Measurements from ENCODE around the gene TEX12. TPM values are rescaled to one million over a fixed set of nuclear protein-coding genes. Genes with fewer than 3 reads are reported as not detected.

The TEX12 gene, protein sequence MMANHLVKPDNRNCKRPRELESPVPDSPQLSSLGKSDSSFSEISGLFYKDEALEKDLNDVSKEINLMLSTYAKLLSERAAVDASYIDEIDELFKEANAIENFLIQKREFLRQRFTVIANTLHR
- total RNA-seq, result not detected
- 0.50 TPM for polyA plus RNA-seq (2013, experiment 1 of 2)
- not detected for polyA plus RNA-seq (2013, experiment 2 of 2)
- long read RNA-seq, experiment 1, result 0 reads
- long read RNA-seq, experiment 2, result 0 reads
- long read RNA-seq, experiment 3, result 0 reads
- long read RNA-seq, experiment 4, result 0 reads

DNA sequence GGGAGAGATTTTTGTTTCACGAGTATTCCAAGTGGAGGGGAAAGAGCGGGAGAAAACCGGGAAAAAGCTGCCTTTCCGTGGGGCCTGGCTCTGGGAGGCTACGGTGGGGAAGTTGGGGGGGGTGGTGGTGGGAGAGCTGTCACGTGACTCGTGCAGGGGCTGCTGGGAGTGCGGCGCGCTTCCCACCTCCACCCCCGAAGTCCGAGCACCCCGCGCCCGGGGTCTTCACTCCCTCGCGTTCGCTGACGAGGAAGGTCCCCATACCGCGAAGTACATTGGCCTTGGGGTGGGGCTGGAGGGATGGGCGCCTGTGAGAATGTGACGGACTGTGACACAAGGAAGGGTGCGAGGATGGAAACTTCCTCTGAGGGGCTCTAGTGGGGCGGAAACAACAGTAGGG, at the start of gene TEX12:
Gene TEX12 (plus strand): TSS at position 228 of the 400 bp plus-strand sequence. CDS start 1,897 bp downstream, outside the sequence.
- Histone ChIP-seq H3K4me1 (ENCODE audit: control insufficient read depth, insufficient read depth, low read length) (no peaks in the 10 kb centered on the region), H3K27ac (ENCODE audit: low read depth, low read length) (no peak within 1 kb of the TSS), H3K36me3 (ENCODE audit: control insufficient read depth, insufficient read depth, low read length) (no peaks in the 10 kb centered on the region), H3K4me3 (ENCODE audit: low read length) (no peak within 1 kb of the TSS), H3K9ac (ENCODE audit: extremely low read depth, low read length, poor library complexity, severe bottlenecking) (no peak within 1 kb of the TSS), H3K9me3 (ENCODE audit: control insufficient read depth, low read length) (no peaks in the 10 kb centered on the region), H3K27me3 (ENCODE audit: control insufficient read depth, insufficient read depth, low read length, poor library complexity, severe bottlenecking) (no peaks in the 10 kb centered on the region)
- H3K4me1 Mint-ChIP-seq, result no peaks in the 10 kb centered on the region
- 93 to 97% methylated on average over 12 to 25 of the region's 25 CpGs for WGBS, 2 experiments (ENCODE audit: insufficient coverage in 1 of 2, insufficient read length in 1 of 2)
- H3K27ac Mint-ChIP-seq, result no peak within 1 kb of the TSS
- no peaks in the 10 kb centered on the region for H3K9me3 Mint-ChIP-seq
- TF ChIP-seq, protein P1, sequence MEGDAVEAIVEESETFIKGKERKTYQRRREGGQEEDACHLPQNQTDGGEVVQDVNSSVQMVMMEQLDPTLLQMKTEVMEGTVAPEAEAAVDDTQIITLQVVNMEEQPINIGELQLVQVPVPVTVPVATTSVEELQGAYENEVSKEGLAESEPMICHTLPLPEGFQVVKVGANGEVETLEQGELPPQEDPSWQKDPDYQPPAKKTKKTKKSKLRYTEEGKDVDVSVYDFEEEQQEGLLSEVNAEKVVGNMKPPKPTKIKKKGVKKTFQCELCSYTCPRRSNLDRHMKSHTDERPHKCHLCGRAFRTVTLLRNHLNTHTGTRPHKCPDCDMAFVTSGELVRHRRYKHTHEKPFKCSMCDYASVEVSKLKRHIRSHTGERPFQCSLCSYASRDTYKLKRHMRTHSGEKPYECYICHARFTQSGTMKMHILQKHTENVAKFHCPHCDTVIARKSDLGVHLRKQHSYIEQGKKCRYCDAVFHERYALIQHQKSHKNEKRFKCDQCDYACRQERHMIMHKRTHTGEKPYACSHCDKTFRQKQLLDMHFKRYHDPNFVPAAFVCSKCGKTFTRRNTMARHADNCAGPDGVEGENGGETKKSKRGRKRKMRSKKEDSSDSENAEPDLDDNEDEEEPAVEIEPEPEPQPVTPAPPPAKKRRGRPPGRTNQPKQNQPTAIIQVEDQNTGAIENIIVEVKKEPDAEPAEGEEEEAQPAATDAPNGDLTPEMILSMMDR (conservative IDR thresholded peaks at IDR 0.05), result no peak
- H3K27me3 Mint-ChIP-seq (ENCODE audit: insufficient read depth), result peaks cover 2% of the 10 kb centered on the region
- H3K36me3 Mint-ChIP-seq (ENCODE audit: low read depth), result no peaks in the 10 kb centered on the region
- no peak for DNase-seq
- H3K4me3 Mint-ChIP-seq, result no peak within 1 kb of the TSS

DNA sequence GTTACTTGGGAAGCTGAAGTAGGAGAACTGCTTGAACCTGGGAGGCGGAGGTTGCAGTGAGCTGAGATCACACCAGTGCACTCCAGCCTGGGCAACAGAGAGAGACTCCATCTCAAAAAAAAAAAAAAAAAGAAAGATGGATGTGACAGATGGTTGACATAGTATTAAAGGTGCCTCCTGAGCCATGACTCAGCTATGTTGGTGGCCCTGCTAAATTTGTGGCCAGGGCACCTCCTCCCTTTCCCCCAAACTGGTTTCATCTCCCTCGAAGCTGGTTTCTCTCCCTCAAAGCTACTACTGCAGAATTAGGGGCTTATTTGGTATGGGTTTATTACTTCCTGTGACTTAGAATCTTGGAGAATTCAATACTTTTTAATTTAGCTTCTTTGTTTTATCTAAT, 49.0 kb upstream of the TEX12 start:
- Mint-ChIP-seq H3K36me3 (ENCODE audit: low read depth) (no peaks in the 10 kb centered on the region), H3K9me3 (peaks cover 3% of the 10 kb centered on the region), H3K27ac (no peak overlapping the region), H3K4me1 (no peaks in the 10 kb centered on the region), H3K4me3 (no peak overlapping the region), H3K27me3 (ENCODE audit: insufficient read depth) (no peaks in the 10 kb centered on the region)
- Histone ChIP-seq H3K4me1 (ENCODE audit: control insufficient read depth, insufficient read depth, low read length) (no peaks in the 10 kb centered on the region), H3K9ac (ENCODE audit: extremely low read depth, low read length, poor library complexity, severe bottlenecking) (no peak overlapping the region), H3K36me3 (ENCODE audit: control insufficient read depth, insufficient read depth, low read length) (no peaks in the 10 kb centered on the region), H3K27me3 (ENCODE audit: control insufficient read depth, insufficient read depth, low read length, poor library complexity, severe bottlenecking) (no peaks in the 10 kb centered on the region), H3K4me3 (ENCODE audit: low read length) (no peak overlapping the region), H3K27ac (ENCODE audit: low read depth, low read length) (no peak overlapping the region), H3K9me3 (ENCODE audit: control insufficient read depth, low read length) (no peaks in the 10 kb centered on the region)
- DNase-seq, result no peak
- 90 to 100% methylated on average over 1 of the region's 2 CpGs for WGBS, 2 experiments (ENCODE audit: insufficient coverage in 1 of 2, insufficient read length in 1 of 2)
- TF ChIP-seq, protein P1 (conservative IDR thresholded peaks at IDR 0.05), result no peak

- H3K4me3 ChIP-seq (ENCODE audit: low read length), result no peak overlapping the region
- H3K36me3 Mint-ChIP-seq (ENCODE audit: low read depth), result no peaks in the 10 kb centered on the region
- H3K27me3 Mint-ChIP-seq (ENCODE audit: insufficient read depth), result no peaks in the 10 kb centered on the region
- H3K4me1 ChIP-seq (ENCODE audit: control insufficient read depth, insufficient read depth, low read length), result no peaks in the 10 kb centered on the region
- H3K9me3 ChIP-seq (ENCODE audit: control insufficient read depth, low read length), result no peaks in the 10 kb centered on the region
- no peak overlapping the region for H3K27ac Mint-ChIP-seq
- 93 to 94% methylated on average over 2 to 5 of the region's 5 CpGs for WGBS, 2 experiments (ENCODE audit: insufficient coverage in 1 of 2, insufficient read length in 1 of 2)
- H3K9ac ChIP-seq (ENCODE audit: extremely low read depth, low read length, poor library complexity, severe bottlenecking), result no peak overlapping the region
- H3K27me3 ChIP-seq (ENCODE audit: control insufficient read depth, insufficient read depth, low read length, poor library complexity, severe bottlenecking), result no peaks in the 10 kb centered on the region
- DNase-seq, result no peak
- no peaks in the 10 kb centered on the region for H3K36me3 ChIP-seq (ENCODE audit: control insufficient read depth, insufficient read depth, low read length)
- TF ChIP-seq, protein P1 (conservative IDR thresholded peaks at IDR 0.05), result no peak
- H3K9me3 Mint-ChIP-seq, result peaks cover 3% of the 10 kb centered on the region
- H3K4me1 Mint-ChIP-seq, result no peaks in the 10 kb centered on the region
- no peak overlapping the region for H3K27ac ChIP-seq (ENCODE audit: low read depth, low read length)
- H3K4me3 Mint-ChIP-seq, result no peak overlapping the region
Measured at GRCh38 chr11:112121981-112122615, 45.1 kb upstream of the TEX12 start.

Measured in endodermal cell (in vitro differentiated cells).